ENCODE results near the gene KLHL26.

The KLHL26 gene

GRCh38 chr19:18701250-18701608 is 64.4 kb downstream of the KLHL26 start:
- peak overlapping the region; percentile 49 for H3K4me3 ChIP-seq (ENCODE audit: low read depth, low read length)
- TF ChIP-seq CTCF (IDR thresholded peaks at IDR 0.05; ENCODE audit: insufficient read depth, low read depth, low read length, missing control alignments), result no peak
- peak; percentile 28 for DNase-seq (ENCODE audit: low read depth)

- no peak for DNase-seq (ENCODE audit: low read depth)
- no peak for TF ChIP-seq CTCF (IDR thresholded peaks at IDR 0.05; ENCODE audit: insufficient read depth, low read depth, low read length, missing control alignments)
- H3K4me3 ChIP-seq (ENCODE audit: low read depth, low read length), result no peak overlapping the region
Observed at GRCh38 chr19:18704054-18704453, 67.2 kb downstream of the KLHL26 start.

- no peak for TF ChIP-seq CTCF (IDR thresholded peaks at IDR 0.05; ENCODE audit: insufficient read depth, low read depth, low read length, missing control alignments)
- DNase-seq (ENCODE audit: low read depth), result no peak
- H3K4me3 ChIP-seq (ENCODE audit: low read depth, low read length), result no peak overlapping the region
Observed at GRCh38 chr19:18704971-18705370, 68.1 kb downstream of the KLHL26 start.

- DNase-seq (ENCODE audit: low read depth), result no peak
- TF ChIP-seq CTCF (IDR thresholded peaks at IDR 0.05; ENCODE audit: insufficient read depth, low read depth, low read length, missing control alignments), result no peak
- H3K4me3 ChIP-seq (ENCODE audit: low read depth, low read length), result no peak overlapping the region
Observed at GRCh38 chr19:18708452-18709231, 71.8 kb downstream of the KLHL26 start.

- H3K4me3 ChIP-seq (ENCODE audit: low read depth, low read length), result no peak overlapping the region
- DNase-seq (ENCODE audit: low read depth), result no peak
- no peak for TF ChIP-seq CTCF (IDR thresholded peaks at IDR 0.05; ENCODE audit: insufficient read depth, low read depth, low read length, missing control alignments)
Observed at GRCh38 chr19:18709546-18709945, 72.7 kb downstream of the KLHL26 start.

- no peak for TF ChIP-seq CTCF (IDR thresholded peaks at IDR 0.05; ENCODE audit: insufficient read depth, low read depth, low read length, missing control alignments)
- no peak for DNase-seq (ENCODE audit: low read depth)
- no peak overlapping the region for H3K4me3 ChIP-seq (ENCODE audit: low read depth, low read length)
Observed at GRCh38 chr19:18710186-18710585, 73.4 kb downstream of the KLHL26 start.
